Right ventricle myocardium inferior (tissue), 1 donor: ENCODE results near the gene HSD17B13. TPM values are rescaled to one million over a fixed set of nuclear protein-coding genes. Genes with fewer than 3 reads are reported as not detected.
"Not testable (repeated sequence)": the region's sequence is repeated elsewhere in the genome, so short reads cannot be mapped to it uniquely, and the experiment has no call there.

Experiments used
- ATAC-seq: fragments of 200-7000 bp; cut with Tn5 transposase; one replicate; pipeline ENCODE4 v1.9.1; 2020; ENCODE audit warnings: mild to moderate bottlenecking, moderate library complexity
- DNase-seq: peaks from one replicate; pipeline ENCODE4 v3.0.0; 2021; ENCODE audit errors: missing footprints
- intact Hi-C: fragments of 100-400 bp; cut with DNase I; formaldehyde crosslinking; loops from one replicate; pipeline ENCODE4 v1.11.0; 2022
- long read RNA-seq: library from polyadenylated mRNA; unstranded; transcript quantifications from one replicate; pipeline ENCODE4 v2.0.0, GENCODE V29; 2021
- total RNA-seq: library from RNA; stranded (reverse); fragmentation: NEBNext Ultra II Directional; extraction: Animal tissue kit (Norgen Biotek cat#: 25700); gene quantifications from one replicate; pipeline ENCODE4 v1.2.1, GENCODE V29; 2021
- donor health status: DM: no; HTN: yes; CAD: no; lungs with severe emphysema.

Gene HSD17B13
- 0.22 TPM for total RNA-seq
- long read RNA-seq: 0 reads

- DNase-seq (no peak), ATAC-seq (no peak)
- intact Hi-C loops: no loop called here
Measured at GRCh38 chr4:87322754-87323153, at the start of gene HSD17B13. TSS of gene HSD17B13 (minus strand) at chr4:87322882. CDS start at chr4:87322841, 41 bp downstream.

GRCh38 chr4:87370068-87370467 is 47.4 kb upstream of the HSD17B13 start:
- no peak for ATAC-seq
- no peak for DNase-seq
- intact Hi-C loops: loop anchor here (10.0 kb wide), 2 partner anchors 175 to 845 kb away; no protein-coding TSS in a partner anchor

- DNase-seq (no peak), ATAC-seq (no peak)
- intact Hi-C loops: no loop called here
Measured at GRCh38 chr4:87366521-87367162, 44.0 kb upstream of the HSD17B13 start.

GRCh38 chr4:87365348-87365747 is 42.7 kb upstream of the HSD17B13 start:
- no peak for DNase-seq
- intact Hi-C loops: no loop called here
- no peak for ATAC-seq

GRCh38 chr4:87363552-87363951 is 40.9 kb upstream of the HSD17B13 start:
- ATAC-seq (no peak), DNase-seq (no peak)
- intact Hi-C loops: no loop called here

GRCh38 chr4:87360338-87360935 is 37.8 kb upstream of the HSD17B13 start:
- intact Hi-C loops: no loop called here
- ATAC-seq (no peak), DNase-seq (no peak)

- ATAC-seq (no peak), DNase-seq (no peak)
- intact Hi-C loops: no loop called here
Measured at GRCh38 chr4:87359258-87359657, 36.6 kb upstream of the HSD17B13 start.

- ATAC-seq (no peak), DNase-seq (no peak)
- intact Hi-C loops: no loop called here
Measured at GRCh38 chr4:87356832-87357526, 34.3 kb upstream of the HSD17B13 start.

- intact Hi-C loops: no loop called here
- DNase-seq: no peak
- no peak for ATAC-seq
Measured at GRCh38 chr4:87354168-87355102, 31.8 kb upstream of the HSD17B13 start.

GRCh38 chr4:87353592-87353991 is 30.9 kb upstream of the HSD17B13 start:
- intact Hi-C loops: no loop called here
- no peak for DNase-seq
- no peak for ATAC-seq

- ATAC-seq (no peak), DNase-seq (no peak)
- intact Hi-C loops: no loop called here
Measured at GRCh38 chr4:87345139-87345538, 22.5 kb upstream of the HSD17B13 start.

GRCh38 chr4:87342872-87343271 is 20.2 kb upstream of the HSD17B13 start:
- intact Hi-C loops: no loop called here
- no peak for ATAC-seq

GRCh38 chr4:87341954-87342635 is 19.4 kb upstream of the HSD17B13 start:
- ATAC-seq, intact Hi-C loops, DNase-seq: not testable (repeated sequence)

More at GRCh38 chr4:87342872-87343271, 20.2 kb upstream of the HSD17B13 start:
- DNase-seq: no peak

GRCh38 chr4:87339440-87339839 is 16.8 kb upstream of the HSD17B13 start:
- intact Hi-C loops: no loop called here
- no peak for ATAC-seq
- no peak for DNase-seq

GRCh38 chr4:87337361-87337760 is 14.7 kb upstream of the HSD17B13 start:
- intact Hi-C loops: no loop called here
- DNase-seq: no peak
- ATAC-seq: no peak

- no peak for ATAC-seq
- intact Hi-C loops: no loop called here
- DNase-seq: no peak
Measured at GRCh38 chr4:87333267-87333666, 10.6 kb upstream of the HSD17B13 start.

- no peak for DNase-seq
- ATAC-seq: no peak
- intact Hi-C loops: no loop called here
Measured at GRCh38 chr4:87330761-87331160, 8.1 kb upstream of the HSD17B13 start.

- intact Hi-C loops: no loop called here
- no peak for DNase-seq
- ATAC-seq: no peak
Measured at GRCh38 chr4:87327136-87327535, 4.5 kb upstream of the HSD17B13 start.
